Stomach (tissue), 9 donors: ENCODE data around the gene OBP2B. TPM values are rescaled to one million over a fixed set of nuclear protein-coding genes. Genes with fewer than 3 reads are reported as not detected.

ENCODE experiments used
- DNase-seq, 2 donors: peaks; one replicate each; pipeline versions ENCODE4 v3.0.0 to v3.0.0-alpha.2; 2013 to 2019
- H3K27ac ChIP-seq, 5 donors: fragments of 200-600 bp in 4 of 5; sonication (generic) in 4 of 5; one replicate each; pipeline ENCODE4 v1.5.1; 2013 to 2019; ENCODE audit warnings: mild to moderate bottlenecking in 1 of 5, moderate library complexity in 1 of 5
- H3K27me3 ChIP-seq, 3 donors: fragments of 200-600 bp; sonication (generic); one replicate each; pipeline ENCODE4 v1.5.1; 2017 to 2019; ENCODE audit warnings: mixed run types in 1 of 3
- H3K36me3 ChIP-seq, 4 donors: fragments of 200-600 bp; sonication (generic); 1 replicate in 3 of 4; 2 replicates in 1 of 4; pipeline ENCODE4 v1.5.1; 2016 to 2019
- H3K4me1 ChIP-seq, 4 donors: fragments of 200-600 bp; sonication (generic); one replicate each; pipeline ENCODE4 v1.5.1; 2016 to 2019
- H3K4me3 ChIP-seq, 4 donors: fragments of 200-600 bp; sonication (generic) in 3 of 4; one replicate each; pipeline ENCODE4 v1.5.1; 2016 to 2019; ENCODE audit warnings: mild to moderate bottlenecking in 1 of 4
- H3K9me3 ChIP-seq, 4 donors: fragments of 200-600 bp; sonication (generic); one replicate each; pipeline ENCODE4 v1.5.1; 2016 to 2019
- CTCF ChIP-seq, 7 experiments: fragments of 450-650 bp in 4 of 7; fragments of 200-600 bp in 3 of 7; sonication (generic) in 3 of 7; IDR thresholded peaks; one replicate each; pipeline ENCODE4 v1.5.1; 2016 to 2019; ENCODE audit warnings: antibody characterized with exemption in 7 of 7, control low read depth in 2 of 7, mild to moderate bottlenecking in 1 of 7
- EP300 ChIP-seq: sonication (generic); formaldehyde crosslinking; IDR thresholded peaks from one replicate; pipeline ENCODE4 v1.6.1; 2017; ENCODE audit warnings: antibody characterized with exemption
- POLR2A ChIP-seq, 4 donors: fragments of 450-650 bp; IDR thresholded peaks; one replicate each; pipeline ENCODE4 v1.6.1; 2016; ENCODE audit warnings: antibody characterized with exemption in 4 of 4, control low read depth in 2 of 4, mild to moderate bottlenecking in 1 of 4, moderate library complexity in 1 of 4
- POLR2AphosphoS5 ChIP-seq, 3 donors: sonication (generic); formaldehyde crosslinking; IDR thresholded peaks; one replicate each; pipeline ENCODE4 v1.6.1; 2016; ENCODE audit warnings: antibody characterized with exemption in 3 of 3
- WGBS, 5 donors: extraction: QIAGEN DNeasy Blood & Tissue Kit in 3 of 5; methylation state at CpG; one replicate each; pipeline versions ENCODE4 v1.1.5 to v1.1.7; 2013 to 2018; 5-methylcytosine and 5-hydroxymethylcytosine counted together
- intact Hi-C: fragments of 100-400 bp; cut with DNase I; formaldehyde crosslinking; loops from one replicate; pipeline ENCODE4 v1.15.1; 2023; ENCODE audit warnings: low total_unique reads
- polyA plus RNA-seq, 3 donors: library from polyadenylated mRNA; stranded (reverse); fragments of 200-250 nt; gene quantifications; one replicate each; pipeline ENCODE4 v1.2.3, GENCODE V29; 2013
- total RNA-seq, 5 donors: library from RNA; depleted of rRNA; stranded (reverse); fragments of >200 nt; gene quantifications; one replicate each; pipeline versions ENCODE4 v1.1.0 to v1.2.3, GENCODE V29; 2014 to 2016
- donor health status: healthy with polysubstance abuse.
- donor health status: Bipolar disorder and iron deficiency.
- donor health status: healthy.

OBP2B gene
- total and polyA plus RNA-seq, 8 donors, result not detected

- WGBS, 5 donors, result 69 to 87% (median 81%) methylated on average over 4 of the region's 4 CpGs
- no peaks in the 10 kb centered on the region for H3K36me3 ChIP-seq
- intact Hi-C loops, result loop anchor here (10.0 kb wide), 1 partner anchor 70 kb away; no protein-coding TSS in a partner anchor
- peaks cover 0 to 54% (median under 1%) of the 10 kb centered on the region in 3 donors for H3K27me3 ChIP-seq
- H3K4me3 ChIP-seq, result no peak overlapping the region
- no peak for TF ChIP-seq EP300
- no peak for TF ChIP-seq POLR2AphosphoS5 (IDR thresholded peaks at IDR 0.05)
- TF ChIP-seq CTCF (IDR thresholded peaks at IDR 0.05), result no peak
- no peak for TF ChIP-seq POLR2A (IDR thresholded peaks at IDR 0.05)
- DNase-seq, result no peak
- no peaks in the 10 kb centered on the region for H3K4me1 ChIP-seq
- peaks cover 0 to 6% (median 0%) of the 10 kb centered on the region in 4 donors for H3K9me3 ChIP-seq
- no peak overlapping the region for H3K27ac ChIP-seq
Measured at GRCh38 chr9:133194597-133194996, 14.5 kb downstream of the OBP2B start.

- no peaks in the 10 kb centered on the region for H3K36me3 ChIP-seq
- peaks cover 0 to 6% (median 0%) of the 10 kb centered on the region in 4 donors for H3K9me3 ChIP-seq
- intact Hi-C loops, result loop anchor here (10.0 kb wide), 1 partner anchor 73 kb away; no protein-coding TSS in a partner anchor
- TF ChIP-seq CTCF (IDR thresholded peaks at IDR 0.05) (no peak), POLR2A (IDR thresholded peaks at IDR 0.05) (no peak), EP300 (no peak), POLR2AphosphoS5 (IDR thresholded peaks at IDR 0.05) (no peak)
- no peak overlapping the region for H3K27ac ChIP-seq
- H3K4me1 ChIP-seq, result no peaks in the 10 kb centered on the region
- peaks cover 0 to 65% (median 16%) of the 10 kb centered on the region in 3 donors for H3K27me3 ChIP-seq
- WGBS, 5 donors, result 38 to 65% (median 45%) methylated on average over 6 to 7 of the region's 7 CpGs
- no peak overlapping the region for H3K4me3 ChIP-seq
- DNase-seq, result no peak
Measured at GRCh38 chr9:133191989-133192388, 17.1 kb downstream of the OBP2B start.

- Histone ChIP-seq H3K27me3 (peaks cover 0 to 64% (median 16%) of the 10 kb centered on the region in 3 donors), H3K9me3 (peaks cover 0 to 2% (median 0%) of the 10 kb centered on the region in 4 donors), H3K27ac (no peak overlapping the region), H3K4me3 (no peak overlapping the region), H3K36me3 (no peaks in the 10 kb centered on the region), H3K4me1 (peaks cover 0 to 9% (median 6%) of the 10 kb centered on the region in 4 donors)
- intact Hi-C loops, result loop anchor here (5.0 to 10.0 kb wide), 3 partner anchors 75 to 295 kb away; no protein-coding TSS in a partner anchor
- no peak for DNase-seq
- TF ChIP-seq CTCF (IDR thresholded peaks at IDR 0.05) (no peak), POLR2AphosphoS5 (IDR thresholded peaks at IDR 0.05) (no peak), POLR2A (IDR thresholded peaks at IDR 0.05) (no peak), EP300 (no peak)
- WGBS, 5 donors, result 84 to 89% (median 86%) methylated on average over 7 to 8 of the region's 8 CpGs
Measured at GRCh38 chr9:133189826-133190225, 19.2 kb downstream of the OBP2B start.

GRCh38 chr9:133188843-133189180, 20.2 kb downstream of the OBP2B start:
- H3K36me3 ChIP-seq, result no peaks in the 10 kb centered on the region
- peaks cover 0 to 66% (median 16%) of the 10 kb centered on the region in 3 donors for H3K27me3 ChIP-seq
- intact Hi-C loops, result loop anchor here (5.0 to 10.0 kb wide), 2 partner anchors 138 to 296 kb away; no protein-coding TSS in a partner anchor
- TF ChIP-seq CTCF (IDR thresholded peaks at IDR 0.05) (no peak), EP300 (no peak), POLR2A (IDR thresholded peaks at IDR 0.05) (no peak), POLR2AphosphoS5 (IDR thresholded peaks at IDR 0.05) (no peak)
- DNase-seq, result no peak
- H3K4me3 ChIP-seq, result no peak overlapping the region
- WGBS, 5 donors, result 74 to 87% (median 79%) methylated on average over 6 to 7 of the region's 7 CpGs
- no peaks in the 10 kb centered on the region for H3K9me3 ChIP-seq
- peaks cover 0 to 11% (median 6%) of the 10 kb centered on the region in 4 donors for H3K4me1 ChIP-seq
- H3K27ac ChIP-seq, result no peak overlapping the region
